GM21529 (cell line): ENCODE results near the gene LDLRAD4.

Source experiments
- ATAC-seq: cut with Tn5 transposase; IDR thresholded peaks from one replicate; pipeline ENCODE4 v1.9.1; 2021; ENCODE audit not compliant: unreplicated experiment

Gene LDLRAD4

DNA sequence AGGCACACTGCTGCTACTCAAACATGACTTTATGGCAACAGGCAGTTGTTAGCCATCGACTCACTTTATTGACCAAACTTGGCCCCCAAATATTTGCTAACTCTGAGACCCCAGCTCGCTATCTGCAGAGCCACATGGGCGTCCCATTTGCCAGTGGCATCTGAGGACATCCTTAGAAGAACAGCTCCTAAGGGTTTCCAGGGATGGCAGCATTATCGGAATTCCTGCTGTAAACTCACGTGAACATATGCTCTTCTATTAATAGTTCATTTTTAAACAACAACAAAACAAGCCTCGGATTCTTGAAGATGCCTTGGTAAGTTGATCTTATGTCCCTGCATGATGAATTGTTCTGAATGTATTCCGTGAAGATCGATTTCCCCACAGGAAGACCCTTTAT lies 181.0 kb downstream of the LDLRAD4 start:
- no peak for ATAC-seq

DNA sequence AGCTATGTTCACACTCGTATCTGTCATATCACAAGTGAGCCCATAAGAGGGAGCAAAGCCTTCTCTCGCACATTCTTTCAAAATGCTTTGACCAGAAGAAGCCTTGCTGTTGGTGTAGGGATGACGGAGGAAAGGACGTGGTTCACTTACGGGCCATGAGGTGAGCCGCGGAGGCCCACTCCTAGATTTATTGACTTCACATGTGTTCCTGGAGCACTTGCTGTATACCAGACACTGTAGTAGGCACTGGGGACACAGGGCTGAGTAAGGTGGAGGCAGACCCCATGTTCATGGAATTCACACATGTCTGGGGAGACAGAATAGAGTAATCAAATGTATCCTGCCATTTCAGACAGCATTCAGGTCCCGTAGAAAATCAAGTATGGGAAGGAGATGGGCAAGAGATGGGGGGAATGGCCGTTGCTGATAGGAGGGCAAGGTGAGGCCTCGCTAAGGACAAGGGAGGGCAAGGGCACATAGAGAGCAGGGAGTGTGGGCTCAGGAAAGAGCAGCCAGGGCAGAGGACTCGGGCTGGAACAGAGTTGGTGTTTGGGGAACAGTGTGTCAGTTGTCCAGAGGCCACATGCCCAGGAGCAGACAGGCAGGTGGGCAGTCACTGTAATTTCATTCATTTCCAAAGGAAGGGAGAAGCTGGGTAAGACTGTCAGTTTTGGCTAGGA lies 182.2 kb downstream of the LDLRAD4 start:
- ATAC-seq = no peak

GRCh38 chr18:13401404-13401803 lies 182.8 kb downstream of the LDLRAD4 start:
- no peak for ATAC-seq

- no peak for ATAC-seq
Observed at GRCh38 chr18:13401826-13402225, 183.3 kb downstream of the LDLRAD4 start.

DNA sequence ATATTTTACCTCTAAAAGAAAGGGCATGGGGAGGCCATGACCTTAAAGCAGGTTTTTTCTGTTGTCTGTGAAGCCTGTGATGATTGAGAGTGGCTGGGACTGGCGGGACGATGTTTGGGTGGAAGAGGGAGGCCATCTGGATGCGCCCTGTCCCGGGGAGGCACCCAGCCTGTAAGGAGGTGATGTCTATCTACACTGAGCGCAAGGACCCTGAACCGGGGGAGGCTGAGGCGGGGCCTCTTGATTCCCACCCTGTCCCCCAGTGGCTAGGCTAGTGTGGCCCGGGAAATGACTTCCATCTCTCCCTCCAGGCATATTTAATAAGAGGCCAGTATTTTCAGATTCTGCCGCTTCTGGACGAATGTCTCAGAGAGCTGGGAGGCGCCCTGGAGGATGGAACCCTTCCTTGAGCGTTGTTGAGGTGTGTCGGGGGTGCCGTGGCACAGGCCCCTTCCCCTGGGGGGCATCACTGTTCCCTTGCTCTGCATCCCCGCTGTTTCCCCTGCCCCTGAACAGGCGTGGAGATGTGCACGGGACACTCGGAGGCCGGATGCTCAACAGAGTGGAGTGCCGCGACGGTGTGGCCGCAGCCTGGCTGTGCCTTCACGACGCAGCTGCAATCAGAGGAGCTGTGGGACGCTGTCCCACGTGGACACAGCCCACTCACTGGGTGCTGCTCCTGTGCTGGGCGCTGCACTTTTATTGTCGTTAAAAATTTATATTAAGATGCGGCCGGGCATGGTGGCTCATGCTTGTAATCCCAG lies 185.4 kb downstream of the LDLRAD4 start:
- ATAC-seq = no peak

DNA sequence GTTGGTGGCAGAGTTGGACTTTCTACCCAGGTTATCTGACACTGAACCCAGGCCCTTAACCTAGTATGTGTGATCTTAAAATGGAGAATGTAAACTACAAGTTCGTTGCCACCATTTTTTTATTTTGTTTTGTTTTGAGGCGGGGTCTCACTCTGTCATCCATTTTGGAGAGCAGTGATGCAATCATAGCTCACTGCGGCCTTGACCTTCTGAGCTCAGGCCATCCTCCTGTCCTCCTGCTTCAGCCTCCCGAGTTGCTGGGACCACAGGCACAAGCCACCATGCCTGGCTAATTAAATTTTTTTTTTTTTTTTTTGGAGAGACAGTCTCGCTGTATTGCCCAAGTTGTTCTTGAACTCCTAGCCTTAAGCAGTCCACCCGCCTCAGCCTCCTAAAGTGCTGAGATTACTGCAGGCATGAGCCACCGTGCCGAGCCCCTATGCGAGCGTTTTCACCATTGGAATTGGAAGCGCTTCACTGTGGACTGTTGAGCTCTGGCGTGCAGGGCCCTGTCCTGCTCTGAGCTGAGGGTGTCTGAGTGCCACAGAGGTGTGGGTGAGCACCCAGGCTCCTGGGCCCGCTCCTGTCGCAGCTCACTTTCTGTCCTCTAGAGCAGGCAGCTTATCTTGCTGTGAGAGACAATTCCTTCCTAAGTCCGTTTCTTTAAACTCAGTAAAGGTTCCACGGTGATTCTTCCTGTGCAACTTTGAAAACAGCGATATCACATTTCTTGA lies 186.9 kb downstream of the LDLRAD4 start:
- ATAC-seq = no peak

DNA sequence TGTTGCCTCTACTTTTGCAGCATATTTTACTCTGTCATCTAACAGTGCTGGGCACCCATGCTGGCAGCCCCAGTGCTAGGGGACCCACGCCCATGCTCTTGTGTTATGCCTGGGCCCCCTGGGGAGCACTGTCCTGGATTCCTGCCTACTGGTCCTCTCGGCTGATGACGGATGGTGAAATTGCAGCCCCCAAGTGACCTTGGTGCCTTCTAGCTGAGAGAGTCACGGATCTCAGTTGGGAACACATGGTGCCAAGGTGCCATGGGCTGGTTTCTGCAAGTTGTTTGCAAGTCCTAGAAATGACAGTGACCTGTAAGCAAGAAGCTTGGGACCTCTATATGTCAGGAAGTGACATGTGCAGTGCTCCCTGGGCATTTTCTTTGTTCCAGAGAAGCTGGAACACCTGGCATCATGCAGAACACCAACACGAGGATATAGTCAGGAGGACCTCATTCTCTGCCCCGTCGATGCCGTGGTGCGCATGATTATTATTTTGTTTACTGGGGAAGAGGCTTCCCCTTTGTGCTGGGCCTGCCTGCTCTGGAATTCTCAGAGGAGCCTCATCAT lies 187.6 kb downstream of the LDLRAD4 start:
- no peak for ATAC-seq

DNA sequence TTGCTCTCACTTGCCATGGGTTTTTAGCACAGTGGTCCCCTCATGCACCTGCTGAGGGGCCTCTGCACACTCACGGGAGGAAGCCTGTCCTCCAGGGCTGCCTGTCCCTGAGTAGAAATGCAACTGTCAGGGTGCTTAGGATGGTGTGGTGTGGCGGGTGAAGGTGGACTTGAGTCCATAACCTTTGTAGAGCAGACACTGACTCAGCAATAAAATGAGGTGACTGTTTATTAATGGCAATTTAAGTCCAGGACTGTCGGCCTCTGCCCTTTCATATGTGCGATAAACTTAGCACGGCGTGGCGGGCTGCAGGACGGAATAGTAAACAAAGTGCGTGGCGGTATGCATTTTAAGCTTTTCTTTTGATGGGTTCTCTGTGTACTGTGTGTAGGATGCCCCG lies 188.2 kb downstream of the LDLRAD4 start:
- ATAC-seq = no peak

- ATAC-seq = no peak
Observed at GRCh38 chr18:13407484-13407883, 188.9 kb downstream of the LDLRAD4 start.

- no peak for ATAC-seq
Observed at GRCh38 chr18:13409026-13409425, 190.5 kb downstream of the LDLRAD4 start.

- ATAC-seq = no peak
Observed at GRCh38 chr18:13409997-13410396, 191.4 kb downstream of the LDLRAD4 start.

GRCh38 chr18:13410471-13410870 lies 191.9 kb downstream of the LDLRAD4 start:
- ATAC-seq = no peak

- ATAC-seq = no peak
Observed at GRCh38 chr18:13412017-13412416, 193.5 kb downstream of the LDLRAD4 start.

DNA sequence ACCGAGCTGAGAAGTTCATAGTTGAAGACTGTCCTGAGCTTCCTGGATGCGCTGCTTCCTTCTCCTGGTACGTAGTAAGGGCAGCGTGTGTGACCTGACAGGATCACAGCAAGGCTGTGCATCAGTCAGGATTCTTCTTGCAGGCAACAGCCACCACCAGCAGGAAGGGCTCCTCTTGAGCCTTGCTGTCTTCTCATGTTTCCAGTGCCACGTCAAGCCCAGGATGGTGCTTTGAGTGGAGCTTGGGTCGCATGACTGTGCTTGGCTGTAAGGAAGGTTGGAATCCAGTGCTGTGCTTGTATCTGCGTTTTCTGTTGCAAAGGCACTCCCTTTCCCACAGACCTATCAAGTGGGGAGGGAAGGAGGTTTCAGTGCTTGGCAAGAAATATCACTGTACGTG lies 194.3 kb downstream of the LDLRAD4 start:
- no peak for ATAC-seq

GRCh38 chr18:13414102-13414501 lies 195.5 kb downstream of the LDLRAD4 start:
- no peak for ATAC-seq

- no peak for ATAC-seq
Observed at GRCh38 chr18:13414521-13414920, 196.0 kb downstream of the LDLRAD4 start.

- ATAC-seq = no peak
Observed at GRCh38 chr18:13415736-13416135, 197.2 kb downstream of the LDLRAD4 start.

DNA sequence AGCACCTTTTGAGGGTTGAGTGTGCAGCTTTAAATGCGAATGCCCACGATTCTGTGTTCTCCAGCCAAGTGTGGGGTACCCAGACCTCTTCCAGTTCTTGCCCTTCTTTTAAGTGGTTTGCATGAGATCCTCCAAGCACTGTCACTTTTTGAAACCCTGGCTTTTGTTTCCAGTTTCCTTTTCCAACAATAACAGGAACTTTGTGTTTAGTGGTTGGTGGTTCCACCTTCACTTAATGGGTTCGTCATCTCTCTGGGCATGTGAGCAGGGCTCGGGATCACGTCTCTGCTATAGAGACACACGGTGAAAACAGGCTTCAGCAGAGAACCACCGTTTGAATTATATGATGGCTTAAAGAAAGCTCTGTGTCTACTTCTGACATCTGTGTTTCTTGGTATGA lies 197.6 kb downstream of the LDLRAD4 start:
- ATAC-seq = no peak

DNA sequence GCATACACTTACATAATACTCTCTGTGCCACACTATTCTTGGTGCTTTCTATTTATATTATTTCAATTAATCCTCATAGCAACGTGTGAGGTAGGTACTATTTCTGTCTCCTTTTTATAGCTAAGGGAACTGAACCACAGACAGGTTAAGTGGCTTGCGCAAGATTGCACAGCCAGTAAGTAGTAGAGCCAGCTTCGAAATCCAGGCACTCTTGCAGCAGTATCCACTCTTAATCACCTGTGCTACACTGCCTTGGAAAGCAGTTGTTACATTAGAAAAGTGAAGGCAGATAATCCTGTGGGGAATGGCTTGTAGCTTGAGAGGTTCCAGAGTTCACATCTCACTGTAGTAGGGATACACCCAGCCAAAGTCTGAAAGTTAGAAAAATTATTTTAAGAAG lies 198.3 kb downstream of the LDLRAD4 start:
- no peak for ATAC-seq

GRCh38 chr18:13418013-13418710 lies 199.6 kb downstream of the LDLRAD4 start:
- no peak for ATAC-seq
